Peyer's patch (tissue), 4 donors: ENCODE results near the gene USP31.

Source experiments
- POLR2A ChIP-seq, 2 donors: fragments of 450-650 bp; IDR thresholded peaks; one replicate each; pipeline ENCODE4 v1.5.1; 2017; ENCODE audit warnings: antibody characterized with exemption in 2 of 2, mild to moderate bottlenecking in 2 of 2, moderate library complexity in 2 of 2
- TF ChIP-seq, protein P1 (sequence below), 6 experiments: fragments of 450-650 bp in 4 of 6; fragments of 200-600 bp in 2 of 6; sonication (generic) in 1 of 6; IDR thresholded peaks; one replicate each; pipeline ENCODE4 v1.5.1; 2017 to 2019; ENCODE audit warnings: antibody characterized with exemption in 6 of 6, mild to moderate bottlenecking in 3 of 6, moderate library complexity in 1 of 6

GRCh38 chr16:23119570-23119969 is 29.7 kb downstream of the USP31 start:
- TF ChIP-seq, protein P1, sequence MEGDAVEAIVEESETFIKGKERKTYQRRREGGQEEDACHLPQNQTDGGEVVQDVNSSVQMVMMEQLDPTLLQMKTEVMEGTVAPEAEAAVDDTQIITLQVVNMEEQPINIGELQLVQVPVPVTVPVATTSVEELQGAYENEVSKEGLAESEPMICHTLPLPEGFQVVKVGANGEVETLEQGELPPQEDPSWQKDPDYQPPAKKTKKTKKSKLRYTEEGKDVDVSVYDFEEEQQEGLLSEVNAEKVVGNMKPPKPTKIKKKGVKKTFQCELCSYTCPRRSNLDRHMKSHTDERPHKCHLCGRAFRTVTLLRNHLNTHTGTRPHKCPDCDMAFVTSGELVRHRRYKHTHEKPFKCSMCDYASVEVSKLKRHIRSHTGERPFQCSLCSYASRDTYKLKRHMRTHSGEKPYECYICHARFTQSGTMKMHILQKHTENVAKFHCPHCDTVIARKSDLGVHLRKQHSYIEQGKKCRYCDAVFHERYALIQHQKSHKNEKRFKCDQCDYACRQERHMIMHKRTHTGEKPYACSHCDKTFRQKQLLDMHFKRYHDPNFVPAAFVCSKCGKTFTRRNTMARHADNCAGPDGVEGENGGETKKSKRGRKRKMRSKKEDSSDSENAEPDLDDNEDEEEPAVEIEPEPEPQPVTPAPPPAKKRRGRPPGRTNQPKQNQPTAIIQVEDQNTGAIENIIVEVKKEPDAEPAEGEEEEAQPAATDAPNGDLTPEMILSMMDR (IDR thresholded peaks at IDR 0.05): no peak
- TF ChIP-seq POLR2A (IDR thresholded peaks at IDR 0.05): no peak
